GM23338 (cell line): Measurements from ENCODE around the gene ANKRD18A. TPM values are rescaled to one million over a fixed set of nuclear protein-coding genes. Genes with fewer than 3 reads are reported as not detected.
"Not testable (repeated sequence)": the region's sequence is repeated elsewhere in the genome, so short reads cannot be mapped to it uniquely, and the experiment has no call there.

Experiments
- ATAC-seq: fragments of 200-7000 bp; cut with Tn5 transposase; 3 replicates; pipeline ENCODE4 v1.9.1; 2020
- DNase-seq: peaks from one replicate; pipeline ENCODE4 v3.0.0-alpha.2; 2015; ENCODE audit warnings: low spot score
- H2AFZ ChIP-seq: fragments of 200-600 bp; sonication (generic); 2 replicates; pipeline ENCODE4 v1.8.0; 2016; ENCODE audit warnings: antibody characterized with exemption, mild to moderate bottlenecking, moderate library complexity
- H3F3A ChIP-seq: fragments of 200-600 bp; sonication (generic); replicated peaks from 2 replicates; pipeline ENCODE4 v1.8.0; 2017; ENCODE audit warnings: antibody characterized with exemption, mixed run types, low read depth
- H3K27ac ChIP-seq: fragments of 200-600 bp; sonication (generic); 2 replicates; pipeline ENCODE4 v1.6.1; 2016; ENCODE audit warnings: low read depth
- H3K27me3 ChIP-seq: fragments of 200-600 bp; sonication (generic); 2 replicates; pipeline ENCODE4 v1.8.0; 2016; ENCODE audit warnings: mild to moderate bottlenecking, mixed run types, moderate library complexity; ENCODE audit not compliant: insufficient read depth
- H3K36me3 ChIP-seq: fragments of 200-600 bp; sonication (generic); 2 replicates; pipeline ENCODE4 v1.8.0; 2016; ENCODE audit warnings: mild to moderate bottlenecking; ENCODE audit not compliant: insufficient read depth
- H3K4me1 ChIP-seq: fragments of 200-600 bp; sonication (generic); 2 replicates; pipeline ENCODE4 v1.8.0; 2016; ENCODE audit warnings: mild to moderate bottlenecking, moderate library complexity; ENCODE audit not compliant: insufficient read depth
- H3K4me2 ChIP-seq: fragments of 200-600 bp; sonication (generic); 2 replicates; pipeline ENCODE4 v1.7.1; 2017; ENCODE audit warnings: mixed run types
- H3K4me3 ChIP-seq: fragments of 200-600 bp; sonication (generic); 2 replicates; pipeline ENCODE4 v1.6.1; 2016; ENCODE audit warnings: mixed run types
- H3K79me2 ChIP-seq: fragments of 200-600 bp; sonication (generic); replicated peaks from 2 replicates; pipeline ENCODE4 v1.8.0; 2017; ENCODE audit warnings: mild to moderate bottlenecking; ENCODE audit not compliant: insufficient read depth
- H3K9me2 ChIP-seq: fragments of 200-600 bp; sonication (generic); 2 replicates; pipeline ENCODE4 v1.8.0; 2017; ENCODE audit not compliant: insufficient read depth
- H4K20me1 ChIP-seq: fragments of 200-600 bp; sonication (generic); replicated peaks from 2 replicates; pipeline ENCODE4 v1.8.0; 2017; ENCODE audit warnings: mild to moderate bottlenecking; ENCODE audit not compliant: insufficient read depth
- H3K27ac Mint-ChIP-seq: 2 replicates; pipeline ENCODE4 v1.8.0; 2020; ENCODE audit warnings: inconsistent platforms, mild to moderate bottlenecking, moderate library complexity, mixed read lengths
- H3K27me3 Mint-ChIP-seq: 3 replicates; pipeline ENCODE4 v1.8.0; 2022; ENCODE audit warnings: low read depth, mild to moderate bottlenecking, moderate library complexity, mixed read lengths, inconsistent platforms; ENCODE audit not compliant: insufficient read depth, poor library complexity
- H3K36me3 Mint-ChIP-seq: 3 replicates; pipeline ENCODE4 v1.8.0; 2021; ENCODE audit warnings: low read depth, mild to moderate bottlenecking, inconsistent platforms, moderate library complexity, mixed read lengths
- H3K4me1 Mint-ChIP-seq: 3 replicates; pipeline ENCODE4 v1.8.0; 2020; ENCODE audit warnings: mild to moderate bottlenecking, inconsistent platforms, mixed read lengths
- H3K4me3 Mint-ChIP-seq: 3 replicates; pipeline ENCODE4 v1.8.0; 2021; ENCODE audit warnings: moderate library complexity, mild to moderate bottlenecking, inconsistent platforms, mixed read lengths
- H3K9me3 Mint-ChIP-seq: 3 replicates; pipeline ENCODE4 v1.8.0; 2020; ENCODE audit warnings: moderate library complexity, mild to moderate bottlenecking, inconsistent platforms, mixed read lengths
- polyA plus RNA-seq: library from polyadenylated mRNA; unstranded; fragments of >200 nt; fragmentation: Nextera tagmentation; extraction: Ambion mirVana; gene quantifications from 2 replicates; pipeline ENCODE4 v1.2.1, GENCODE V29; 2016
- total RNA-seq: library from RNA; depleted of rRNA; stranded (reverse); fragments of >200 nt; shearing (Covaris generic); gene quantifications from 2 replicates; pipeline ENCODE4 v1.2.3, GENCODE V29; 2014

The ANKRD18A gene
- total and polyA plus RNA-seq, 2 experiments from 2014 or later = 2.7 to 6.9 TPM

- H3F3A ChIP-seq, H3K4me2 ChIP-seq, H3K9me3 Mint-ChIP-seq, H3K4me1 ChIP-seq, H3K27me3 Mint-ChIP-seq, H3K36me3 Mint-ChIP-seq, H3K9me2 ChIP-seq, H3K27ac Mint-ChIP-seq, H3K27ac ChIP-seq, H3K36me3 ChIP-seq, H3K4me3 Mint-ChIP-seq, H3K4me3 ChIP-seq, H3K27me3 ChIP-seq, DNase-seq, H4K20me1 ChIP-seq, ATAC-seq, H3K79me2 ChIP-seq, H2AFZ ChIP-seq: not testable (repeated sequence)
- peaks cover 13% of the 10 kb centered on the region for H3K4me1 Mint-ChIP-seq
Observed at GRCh38 chr9:38557746-38558145, 62.6 kb downstream of the ANKRD18A start.

GRCh38 chr9:38554966-38555365, 65.4 kb downstream of the ANKRD18A start:
- H3K4me3 ChIP-seq, H3K27me3 Mint-ChIP-seq, H3K36me3 ChIP-seq, H3K27me3 ChIP-seq, DNase-seq, H3K4me1 ChIP-seq, H3K27ac Mint-ChIP-seq, H3K36me3 Mint-ChIP-seq, H3K4me2 ChIP-seq, H3K4me3 Mint-ChIP-seq, H2AFZ ChIP-seq, H3K9me3 Mint-ChIP-seq, H3K79me2 ChIP-seq, H4K20me1 ChIP-seq, H3F3A ChIP-seq, H3K9me2 ChIP-seq, ATAC-seq, H3K27ac ChIP-seq: not testable (repeated sequence)
- peaks cover 13% of the 10 kb centered on the region for H3K4me1 Mint-ChIP-seq

GRCh38 chr9:38553019-38553418, 67.4 kb downstream of the ANKRD18A start:
- not testable (repeated sequence) for H4K20me1 ChIP-seq, H3K27ac Mint-ChIP-seq, H2AFZ ChIP-seq

GRCh38 chr9:38546497-38547163, 73.8 kb downstream of the ANKRD18A start:
- H3K27me3 Mint-ChIP-seq, DNase-seq, H3K4me1 ChIP-seq, H3F3A ChIP-seq, H2AFZ ChIP-seq, H3K4me3 Mint-ChIP-seq, ATAC-seq, H3K36me3 Mint-ChIP-seq, H3K4me3 ChIP-seq, H3K4me1 Mint-ChIP-seq, H3K4me2 ChIP-seq, H4K20me1 ChIP-seq, H3K27me3 ChIP-seq, H3K27ac ChIP-seq, H3K79me2 ChIP-seq, H3K9me3 Mint-ChIP-seq, H3K36me3 ChIP-seq, H3K9me2 ChIP-seq, H3K27ac Mint-ChIP-seq: not testable (repeated sequence)

More at GRCh38 chr9:38553019-38553418, 67.4 kb downstream of the ANKRD18A start:
- H3K36me3 ChIP-seq, H3K4me3 Mint-ChIP-seq, H3K27me3 ChIP-seq, H3K4me2 ChIP-seq, H3K4me3 ChIP-seq, H3K4me1 ChIP-seq, ATAC-seq, H3F3A ChIP-seq, H3K27me3 Mint-ChIP-seq, H3K27ac ChIP-seq, H3K79me2 ChIP-seq, DNase-seq, H3K9me2 ChIP-seq, H3K9me3 Mint-ChIP-seq, H3K36me3 Mint-ChIP-seq: not testable (repeated sequence)
- peaks cover 11% of the 10 kb centered on the region for H3K4me1 Mint-ChIP-seq

- not testable (repeated sequence) for H3K27ac ChIP-seq, H3K36me3 ChIP-seq, H3K9me3 Mint-ChIP-seq, H3K4me3 Mint-ChIP-seq, H3K27ac Mint-ChIP-seq, ATAC-seq, H3K27me3 ChIP-seq, H3K4me2 ChIP-seq, H4K20me1 ChIP-seq, H3K4me1 ChIP-seq, H3F3A ChIP-seq, H3K79me2 ChIP-seq, H3K4me3 ChIP-seq, H3K9me2 ChIP-seq, H3K36me3 Mint-ChIP-seq, DNase-seq, H2AFZ ChIP-seq, H3K4me1 Mint-ChIP-seq
- peaks cover 13% of the 10 kb centered on the region for H3K27me3 Mint-ChIP-seq
Observed at GRCh38 chr9:38540535-38540934, 79.9 kb downstream of the ANKRD18A start.
